Tracheal epithelial cell (primary cell): ENCODE data around the gene SENP2. TPM values are rescaled to one million over a fixed set of nuclear protein-coding genes. Genes with fewer than 3 reads are reported as not detected.

Source experiments
- total RNA-seq: library from RNA; depleted of rRNA; stranded (reverse); fragments of >200 nt; gene quantifications from 2 replicates; pipeline ENCODE4 v1.2.1, GENCODE V29; 2014

SENP2 gene
- 20.2 and 26.7 TPM in 2 replicates for total RNA-seq

DNA sequence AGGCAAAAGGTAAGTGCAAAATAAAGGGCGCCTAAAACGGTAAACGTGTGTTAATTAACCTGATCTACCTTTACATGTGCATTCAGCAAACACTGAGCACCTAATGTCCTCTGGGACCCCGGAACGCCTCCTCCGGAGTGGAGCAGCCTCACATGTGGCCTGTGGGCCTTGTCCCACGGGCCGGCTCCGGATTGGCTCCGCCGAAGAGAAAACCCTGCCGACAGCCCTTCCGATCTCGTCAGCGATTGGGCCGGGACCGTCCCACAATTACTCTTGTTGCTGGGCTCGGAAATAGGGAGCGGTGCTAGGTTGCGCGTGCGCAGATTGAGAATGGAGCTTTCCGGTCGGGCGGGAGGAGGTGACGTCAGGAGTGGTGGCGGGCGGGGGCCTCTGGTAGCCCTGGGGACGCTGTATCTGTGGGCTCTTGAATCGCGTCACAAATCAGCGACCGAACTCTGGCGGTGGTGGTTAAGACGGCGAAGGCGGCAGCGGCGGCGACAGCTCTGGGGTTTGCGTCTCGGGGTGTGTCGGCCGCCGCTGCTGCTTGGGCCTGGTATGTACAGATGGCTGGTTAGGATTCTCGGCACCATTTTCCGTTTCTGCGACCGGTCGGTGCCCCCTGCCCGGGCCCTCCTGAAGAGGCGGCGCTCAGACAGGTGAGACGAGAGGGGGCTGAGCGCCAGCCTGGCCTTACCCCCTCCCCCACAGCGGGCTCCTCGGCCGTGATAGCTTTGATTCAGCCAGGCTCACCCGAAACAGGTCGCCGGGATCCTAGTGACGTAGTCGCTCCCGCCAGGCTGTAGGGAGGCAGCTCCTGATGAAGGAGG is at the start of gene SENP2:
TSS of gene SENP2 (plus strand) at position 437 of the 827 bp plus-strand sequence. CDS start at position 556, 119 bp downstream.

DNA sequence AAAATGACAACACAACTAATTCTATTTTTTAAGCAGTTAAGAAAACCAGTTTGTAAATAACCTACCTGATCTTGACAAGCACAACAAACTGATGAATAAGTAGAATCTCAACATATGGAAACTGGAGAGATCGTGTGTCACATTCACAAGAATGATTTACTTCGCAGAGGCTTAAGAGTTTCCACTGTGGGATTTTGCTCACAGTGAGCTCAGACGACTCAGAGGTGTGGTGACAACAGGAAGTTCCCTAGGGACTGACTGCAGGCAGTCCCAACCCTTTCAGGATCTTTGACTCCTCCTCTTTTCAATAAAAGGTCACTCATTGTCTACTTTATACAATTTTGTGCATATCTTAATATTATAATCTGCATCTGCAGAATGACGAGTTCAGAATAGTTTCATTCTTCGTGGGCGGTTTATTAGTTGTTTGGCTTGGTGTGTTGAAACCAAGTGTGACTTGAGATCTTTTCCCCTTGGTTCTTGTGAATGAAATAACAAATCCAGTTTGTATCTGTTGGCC is 33.7 kb upstream of the SENP2 start, which contains the start of gene LIPH:
TSS of gene LIPH (minus strand) at position 231 of the 520 bp plus-strand sequence. CDS start at position 114, 117 bp downstream.

Other genes starting within 250 kb of the SENP2 start
- gene MAP3K13, start 223.2 kb upstream of the SENP2 start, total RNA-seq: 15.3 and 24.3 TPM in 2 replicates
- 20.2 and 20.7 TPM in 2 replicates for gene TMEM41A, start 87.3 kb upstream of the SENP2 start, total RNA-seq
- 1.7 and 3.9 TPM in 2 replicates for gene LIPH, start 33.7 kb upstream of the SENP2 start, total RNA-seq
- gene IGF2BP2, start 238.7 kb downstream of the SENP2 start, total RNA-seq: 42.4 and 44.3 TPM in 2 replicates